Cardiac fibroblast (primary cell): ENCODE measurements around the gene FRRS1.

Source experiments
- DNase-seq, 2 donors: peaks; one replicate each; pipeline versions ENCODE4 v3.0.0 to v3.0.0-alpha.2; 2010; ENCODE audit warnings: low read depth in 2 of 2
- H3K4me3 ChIP-seq, 2 donors: replicated peaks in 1 of 2; 1 replicate in 1 of 2; 2 replicates in 1 of 2; pipeline ENCODE4 v1.5.1; 2011; ENCODE audit warnings: low read depth in 2 of 2, low read length in 2 of 2, mild to moderate bottlenecking in 2 of 2, moderate library complexity in 1 of 2
- TF ChIP-seq, protein P1 (sequence below): IDR thresholded peaks from one replicate; pipeline ENCODE4 v1.5.1; 2011; ENCODE audit warnings: low read depth, mild to moderate bottlenecking, low read length, inconsistent platforms

Gene FRRS1

GRCh38 chr1:99731384-99731783, 35.1 kb downstream of the FRRS1 start:
- DNase-seq, result peak in 1 of 2 donors; percentile 61
- TF ChIP-seq, protein P1, sequence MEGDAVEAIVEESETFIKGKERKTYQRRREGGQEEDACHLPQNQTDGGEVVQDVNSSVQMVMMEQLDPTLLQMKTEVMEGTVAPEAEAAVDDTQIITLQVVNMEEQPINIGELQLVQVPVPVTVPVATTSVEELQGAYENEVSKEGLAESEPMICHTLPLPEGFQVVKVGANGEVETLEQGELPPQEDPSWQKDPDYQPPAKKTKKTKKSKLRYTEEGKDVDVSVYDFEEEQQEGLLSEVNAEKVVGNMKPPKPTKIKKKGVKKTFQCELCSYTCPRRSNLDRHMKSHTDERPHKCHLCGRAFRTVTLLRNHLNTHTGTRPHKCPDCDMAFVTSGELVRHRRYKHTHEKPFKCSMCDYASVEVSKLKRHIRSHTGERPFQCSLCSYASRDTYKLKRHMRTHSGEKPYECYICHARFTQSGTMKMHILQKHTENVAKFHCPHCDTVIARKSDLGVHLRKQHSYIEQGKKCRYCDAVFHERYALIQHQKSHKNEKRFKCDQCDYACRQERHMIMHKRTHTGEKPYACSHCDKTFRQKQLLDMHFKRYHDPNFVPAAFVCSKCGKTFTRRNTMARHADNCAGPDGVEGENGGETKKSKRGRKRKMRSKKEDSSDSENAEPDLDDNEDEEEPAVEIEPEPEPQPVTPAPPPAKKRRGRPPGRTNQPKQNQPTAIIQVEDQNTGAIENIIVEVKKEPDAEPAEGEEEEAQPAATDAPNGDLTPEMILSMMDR, result no peak
- H3K4me3 ChIP-seq, result no peak overlapping the region

DNA sequence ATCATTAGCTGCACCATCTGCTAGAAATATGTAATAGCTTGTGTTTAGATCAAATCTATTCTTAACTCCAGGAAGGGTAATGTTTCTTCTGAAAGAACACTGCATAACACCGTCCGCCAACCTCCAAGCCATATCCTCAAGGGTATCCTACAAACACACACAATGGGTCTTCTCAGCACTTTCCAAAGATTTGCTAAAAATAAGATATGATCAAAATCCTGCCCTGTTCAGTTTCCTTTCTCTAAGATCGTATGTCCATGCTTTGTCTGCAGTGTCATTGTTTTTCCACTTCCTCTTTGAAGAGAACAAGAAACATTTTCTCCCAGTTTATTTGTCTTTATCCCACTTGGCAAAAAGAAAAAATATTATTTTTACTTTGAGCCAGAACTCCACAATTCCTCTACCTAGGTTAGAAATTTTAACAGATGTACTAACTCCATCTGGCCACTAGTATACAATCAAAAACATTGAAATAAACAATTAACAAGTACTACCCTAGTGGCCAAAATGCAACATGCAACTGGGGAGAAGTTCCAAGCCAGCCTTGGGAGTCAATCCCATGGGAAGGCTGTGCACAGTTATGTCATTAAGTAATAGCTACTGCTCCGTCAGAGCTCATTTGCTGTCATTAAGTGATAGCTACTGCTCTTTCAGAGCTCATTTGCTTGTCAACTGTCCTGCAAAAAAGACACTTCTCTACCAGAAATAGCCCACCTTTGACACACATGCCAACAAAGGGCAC, 37.8 kb downstream of the FRRS1 start:
- peak overlapping the region in 1 of 2 donors; percentile 2 for H3K4me3 ChIP-seq
- peak; percentile 26 to 82 for DNase-seq
- TF ChIP-seq, protein P1, result peak; percentile 66

GRCh38 chr1:99727575-99728185, 38.8 kb downstream of the FRRS1 start:
- H3K4me3 ChIP-seq, result no peak overlapping the region
- TF ChIP-seq, protein P1, result no peak
- DNase-seq, result peak; percentile 76 to 86

DNA sequence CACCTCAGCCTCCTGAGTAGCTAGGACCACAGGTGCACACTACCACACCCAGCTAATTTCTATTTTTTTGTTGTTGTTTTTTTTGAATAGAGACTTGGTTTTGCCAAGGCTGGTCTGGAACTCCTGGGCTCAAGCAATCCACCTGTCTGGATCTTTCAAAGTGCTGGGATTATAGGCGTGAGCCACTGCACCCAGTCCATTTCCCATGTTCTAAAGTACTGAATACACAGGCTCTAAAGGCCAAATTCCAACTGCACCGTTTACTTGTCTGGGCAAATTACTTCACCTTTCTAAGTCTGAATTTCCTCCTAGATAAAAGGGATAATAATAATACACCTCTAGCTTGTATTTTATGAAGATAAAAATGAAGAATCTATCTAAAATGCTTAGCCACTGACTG, 39.6 kb downstream of the FRRS1 start:
- TF ChIP-seq, protein P1, result no peak
- no peak for DNase-seq
- no peak overlapping the region for H3K4me3 ChIP-seq

DNA sequence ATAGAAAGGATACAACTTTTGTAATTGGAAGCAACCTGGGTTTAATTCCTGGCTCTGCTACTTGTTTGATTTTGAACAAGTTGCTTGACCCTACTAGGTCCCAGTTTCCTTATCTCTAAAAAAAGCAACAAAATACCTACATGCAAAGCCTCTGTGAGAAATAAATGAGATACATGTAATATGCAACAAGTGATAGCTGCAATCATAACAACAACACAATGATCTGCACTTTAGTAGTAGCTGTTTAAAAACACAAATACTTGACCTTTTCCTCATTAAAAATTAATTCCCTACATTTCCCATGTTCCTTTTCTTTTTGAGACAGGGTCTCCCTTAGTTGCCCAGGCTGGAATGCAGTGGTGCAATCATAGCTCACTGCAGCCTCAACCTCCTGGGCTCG, 40.0 kb downstream of the FRRS1 start:
- DNase-seq, result no peak
- no peak overlapping the region for H3K4me3 ChIP-seq
- TF ChIP-seq, protein P1, result no peak

- TF ChIP-seq, protein P1, result no peak
- no peak for DNase-seq
- H3K4me3 ChIP-seq, result no peak overlapping the region
These were observed 40.4 kb downstream of the FRRS1 start for GRCh38 chr1:99725996-99726395.
